ENCODE data around the gene LAMP2.
"Not testable (repeated sequence)": the region's sequence is repeated elsewhere in the genome, so short reads cannot be mapped to it uniquely, and the experiment has no call there.

Gene LAMP2

GRCh38 chrX:120504569-120504968, 35.5 kb upstream of the LAMP2 start:
- Histone ChIP-seq H3K27ac (no peak overlapping the region), H3K4me1 (ENCODE audit: control insufficient read depth in 1 of 2, insufficient read depth in 1 of 2, low read depth in 1 of 2, low read length in 1 of 2) (no peaks in the 10 kb centered on the region), H3K36me3 (no peaks in the 10 kb centered on the region), H3K4me3 (ENCODE audit: low read depth in 1 of 2, low read length in 1 of 2) (no peak overlapping the region), H3K27me3 (no peaks in the 10 kb centered on the region), H3K9me3 (no peaks in the 10 kb centered on the region)
- TF ChIP-seq, protein P1, sequence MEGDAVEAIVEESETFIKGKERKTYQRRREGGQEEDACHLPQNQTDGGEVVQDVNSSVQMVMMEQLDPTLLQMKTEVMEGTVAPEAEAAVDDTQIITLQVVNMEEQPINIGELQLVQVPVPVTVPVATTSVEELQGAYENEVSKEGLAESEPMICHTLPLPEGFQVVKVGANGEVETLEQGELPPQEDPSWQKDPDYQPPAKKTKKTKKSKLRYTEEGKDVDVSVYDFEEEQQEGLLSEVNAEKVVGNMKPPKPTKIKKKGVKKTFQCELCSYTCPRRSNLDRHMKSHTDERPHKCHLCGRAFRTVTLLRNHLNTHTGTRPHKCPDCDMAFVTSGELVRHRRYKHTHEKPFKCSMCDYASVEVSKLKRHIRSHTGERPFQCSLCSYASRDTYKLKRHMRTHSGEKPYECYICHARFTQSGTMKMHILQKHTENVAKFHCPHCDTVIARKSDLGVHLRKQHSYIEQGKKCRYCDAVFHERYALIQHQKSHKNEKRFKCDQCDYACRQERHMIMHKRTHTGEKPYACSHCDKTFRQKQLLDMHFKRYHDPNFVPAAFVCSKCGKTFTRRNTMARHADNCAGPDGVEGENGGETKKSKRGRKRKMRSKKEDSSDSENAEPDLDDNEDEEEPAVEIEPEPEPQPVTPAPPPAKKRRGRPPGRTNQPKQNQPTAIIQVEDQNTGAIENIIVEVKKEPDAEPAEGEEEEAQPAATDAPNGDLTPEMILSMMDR (IDR thresholded peaks at IDR 0.05) = no peak

DNA sequence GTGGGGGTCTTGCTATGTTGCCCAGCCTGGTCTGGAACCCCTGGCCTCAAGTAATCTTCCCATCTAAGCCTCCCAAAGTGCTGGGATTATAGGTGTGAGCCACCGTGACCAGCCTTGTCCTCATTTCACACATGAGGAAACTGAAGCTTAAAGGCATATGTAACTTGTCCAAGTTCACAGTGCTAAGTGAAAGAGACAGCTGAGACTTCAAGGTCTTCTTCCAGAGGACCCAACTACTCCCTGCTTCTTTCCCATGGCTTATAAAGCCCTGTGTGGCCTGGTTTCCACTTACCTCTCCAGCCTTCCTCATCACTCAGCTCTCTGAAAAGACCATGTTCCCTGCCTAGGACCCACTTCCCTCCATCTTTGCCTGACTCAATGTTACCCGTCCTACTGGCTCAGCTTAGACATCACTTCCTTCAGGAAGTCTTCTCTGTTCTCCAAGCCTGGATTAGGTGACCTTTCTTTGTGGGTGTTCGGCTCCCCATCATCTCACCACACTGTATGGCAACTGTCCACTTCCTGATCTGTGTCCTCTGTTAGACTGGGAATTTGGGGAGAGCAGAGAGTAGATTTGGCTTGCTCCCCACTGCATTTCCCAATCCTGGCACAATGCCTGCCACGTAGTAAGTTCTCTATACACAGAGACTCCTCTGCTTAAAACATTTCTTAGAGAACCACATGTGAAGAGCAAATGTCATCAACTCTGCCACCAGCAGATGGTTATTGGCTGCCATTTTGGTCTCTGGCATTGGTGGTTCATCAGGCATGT, 30.4 kb upstream of the LAMP2 start:
- no peaks in the 10 kb centered on the region for H3K36me3 ChIP-seq
- TF ChIP-seq, protein P1 (IDR thresholded peaks at IDR 0.05) = no peak
- no peak overlapping the region for H3K27ac ChIP-seq
- H3K9me3 ChIP-seq = no peaks in the 10 kb centered on the region
- no peaks in the 10 kb centered on the region for H3K27me3 ChIP-seq
- no peak overlapping the region for H3K4me3 ChIP-seq (ENCODE audit: low read depth in 1 of 2, low read length in 1 of 2)
- H3K4me1 ChIP-seq (ENCODE audit: control insufficient read depth in 1 of 2, insufficient read depth in 1 of 2, low read depth in 1 of 2, low read length in 1 of 2) = no peaks in the 10 kb centered on the region

DNA sequence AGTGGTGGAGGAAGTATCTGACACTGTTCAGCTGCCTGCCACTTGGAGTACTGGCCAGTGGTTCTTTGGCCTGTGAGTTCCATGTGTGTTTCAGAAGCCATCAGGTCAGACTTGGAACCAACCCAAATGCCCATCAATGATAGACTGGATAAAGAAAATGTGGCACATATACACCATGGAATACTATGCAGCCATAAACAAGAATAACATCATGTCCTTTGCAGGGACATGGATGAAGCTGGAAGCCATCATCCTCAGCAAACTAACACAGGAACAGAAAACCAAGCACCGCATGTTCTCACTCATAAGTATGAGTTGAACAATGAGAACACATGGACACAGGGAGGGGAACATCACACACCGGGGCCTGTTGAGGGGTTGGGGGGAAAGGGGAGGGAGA, 21.0 kb upstream of the LAMP2 start:
- H3K36me3 ChIP-seq; H3K4me3 ChIP-seq (ENCODE audit: low read depth in 1 of 2, low read length in 1 of 2); H3K27me3 ChIP-seq; H3K9me3 ChIP-seq; H3K27ac ChIP-seq: not testable (repeated sequence)
- H3K4me1 ChIP-seq (ENCODE audit: control insufficient read depth in 1 of 2, insufficient read depth in 1 of 2, low read depth in 1 of 2, low read length in 1 of 2) = peaks cover 8 to 13% of the 10 kb centered on the region in 2 experiments

GRCh38 chrX:120486786-120487185, 17.7 kb upstream of the LAMP2 start:
- peaks cover 8 to 13% of the 10 kb centered on the region in 2 experiments for H3K4me1 ChIP-seq (ENCODE audit: control insufficient read depth in 1 of 2, insufficient read depth in 1 of 2, low read depth in 1 of 2, low read length in 1 of 2)
- H3K27me3 ChIP-seq = no peaks in the 10 kb centered on the region

DNA sequence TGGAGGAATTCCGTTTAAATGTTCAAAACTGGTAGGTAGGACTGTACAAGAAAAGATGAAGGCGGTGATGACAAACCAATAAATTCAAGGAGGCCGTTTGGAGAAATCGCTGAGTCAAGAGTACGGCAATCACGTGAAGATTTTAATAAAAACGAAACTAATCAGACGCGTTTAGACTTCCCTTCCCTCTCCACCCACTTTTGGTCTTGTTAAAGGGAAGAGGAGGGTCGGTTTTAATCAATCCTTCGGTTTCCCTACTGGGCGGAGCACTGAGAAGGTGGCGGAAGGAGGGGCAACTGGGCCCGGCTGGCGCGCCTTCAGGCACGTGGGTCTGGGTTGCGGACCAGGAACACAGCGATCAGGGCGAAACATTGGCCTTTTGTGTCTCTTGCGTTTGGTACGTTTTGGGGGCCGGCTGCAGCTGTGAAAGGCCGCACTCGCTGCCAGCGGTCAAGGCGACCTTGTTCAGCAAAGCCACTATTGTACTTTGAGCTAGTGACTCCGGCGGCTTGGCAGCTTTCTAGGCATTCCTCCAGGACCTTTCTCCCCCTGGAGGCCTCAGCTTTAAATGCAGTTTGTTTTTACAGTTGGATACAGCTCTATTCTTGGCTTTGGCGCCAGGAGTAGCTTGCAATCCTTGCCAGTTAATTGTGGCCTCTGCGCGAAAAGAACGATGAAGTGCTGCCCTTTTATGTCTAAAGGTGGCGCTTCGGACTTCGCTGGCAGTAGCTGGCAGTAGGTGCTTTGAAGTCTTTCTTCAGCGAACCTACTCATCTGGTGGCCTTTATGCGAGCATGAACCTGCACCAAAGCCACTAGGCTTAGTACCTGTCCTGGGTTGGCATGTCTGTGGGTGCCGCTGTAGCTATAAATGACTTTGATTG, 16.8 kb upstream of the LAMP2 start:
- H3K36me3 ChIP-seq = no peaks in the 10 kb centered on the region
- H3K27me3 ChIP-seq = no peaks in the 10 kb centered on the region
- peaks cover 8 to 13% of the 10 kb centered on the region in 2 experiments for H3K4me1 ChIP-seq (ENCODE audit: control insufficient read depth in 1 of 2, insufficient read depth in 1 of 2, low read depth in 1 of 2, low read length in 1 of 2)
- H3K9me3 ChIP-seq = no peaks in the 10 kb centered on the region
- TF ChIP-seq, protein P1 (IDR thresholded peaks at IDR 0.05) = peak; percentile 39
- peak overlapping the region; percentile 48 to 56 for H3K4me3 ChIP-seq (ENCODE audit: low read depth in 1 of 2, low read length in 1 of 2)
- peak overlapping the region; percentile 72 for H3K27ac ChIP-seq

More at GRCh38 chrX:120486786-120487185, 17.7 kb upstream of the LAMP2 start:
- TF ChIP-seq, protein P1 (IDR thresholded peaks at IDR 0.05) = no peak
- Histone ChIP-seq H3K27ac (no peak overlapping the region), H3K36me3 (no peaks in the 10 kb centered on the region), H3K9me3 (no peaks in the 10 kb centered on the region), H3K4me3 (ENCODE audit: low read depth in 1 of 2, low read length in 1 of 2) (no peak overlapping the region)

- no peaks in the 10 kb centered on the region for H3K36me3 ChIP-seq
- H3K27ac ChIP-seq = peak overlapping the region; percentile 72
- TF ChIP-seq, protein P1 (IDR thresholded peaks at IDR 0.05) = no peak
- peaks cover 8 to 13% of the 10 kb centered on the region in 2 experiments for H3K4me1 ChIP-seq (ENCODE audit: control insufficient read depth in 1 of 2, insufficient read depth in 1 of 2, low read depth in 1 of 2, low read length in 1 of 2)
- peak overlapping the region; percentile 48 to 56 for H3K4me3 ChIP-seq (ENCODE audit: low read depth in 1 of 2, low read length in 1 of 2)
- H3K9me3 ChIP-seq = no peaks in the 10 kb centered on the region
- H3K27me3 ChIP-seq = no peaks in the 10 kb centered on the region
Measured at GRCh38 chrX:120485315-120485637, 16.2 kb upstream of the LAMP2 start.
